Measurements from ENCODE around the gene CHST11.
A peak's percentile ranks its signal among the peaks of the same experiment; 100 is the strongest.
"Not testable (repeated sequence)": the region's sequence is repeated elsewhere in the genome, so short reads cannot be mapped to it uniquely, and the experiment has no call there.

The CHST11 gene

DNA sequence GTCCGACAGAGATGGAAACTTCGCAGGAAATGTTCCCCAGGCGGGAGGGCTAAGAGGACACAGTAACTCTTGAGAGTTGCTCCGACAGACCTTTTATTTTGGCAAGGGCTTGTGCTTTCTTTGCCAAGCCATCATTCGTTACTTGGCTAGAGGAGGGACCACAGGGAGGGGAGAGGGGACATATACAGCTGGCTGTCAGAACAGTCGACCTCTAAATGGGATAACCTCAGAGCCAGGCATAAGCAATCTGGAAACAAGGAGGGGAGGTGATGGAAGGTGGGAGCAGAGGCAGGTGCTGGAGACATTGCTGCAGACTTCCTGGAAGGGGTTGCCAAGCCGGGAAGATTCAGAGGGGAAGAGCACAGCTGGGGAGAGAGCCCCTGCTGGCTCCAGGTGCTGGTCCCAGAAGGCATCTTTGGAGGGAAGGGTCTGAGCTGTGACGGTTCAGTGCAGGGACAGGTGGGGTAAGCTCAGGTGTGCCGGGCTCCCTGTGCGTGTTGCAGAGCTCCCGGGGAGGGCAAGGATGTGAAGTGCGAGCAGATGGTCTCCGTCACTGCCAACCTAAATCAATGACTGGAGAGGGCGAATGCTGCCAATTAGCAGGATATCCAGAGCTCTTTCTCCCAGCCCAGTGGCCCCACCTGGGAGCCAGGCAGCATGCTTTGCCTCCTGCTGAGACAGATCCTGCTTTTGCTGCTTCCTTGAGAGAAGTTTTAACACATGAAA lies 50.1 kb downstream of the CHST11 start:
- no peak for DNase-seq

DNA sequence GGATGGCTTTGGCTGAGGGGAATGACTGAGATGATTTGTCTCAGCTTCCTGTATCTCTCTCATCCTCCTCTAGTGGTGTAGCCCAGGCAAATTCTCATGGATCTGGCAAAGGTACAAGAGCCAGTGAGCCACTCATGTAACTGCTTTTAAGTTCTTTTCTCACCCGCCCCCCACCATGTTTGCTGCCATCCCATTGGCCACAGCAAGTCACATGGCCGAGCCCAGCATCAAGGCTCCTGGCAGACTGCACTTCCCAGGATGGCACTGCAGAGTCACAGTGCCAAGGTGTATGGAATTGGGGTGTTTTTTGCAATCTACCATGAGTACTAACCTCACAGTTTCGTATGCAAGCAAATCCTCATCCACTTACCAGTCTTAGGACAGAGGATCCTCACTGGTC lies 50.9 kb downstream of the CHST11 start:
- no peak for DNase-seq

DNA sequence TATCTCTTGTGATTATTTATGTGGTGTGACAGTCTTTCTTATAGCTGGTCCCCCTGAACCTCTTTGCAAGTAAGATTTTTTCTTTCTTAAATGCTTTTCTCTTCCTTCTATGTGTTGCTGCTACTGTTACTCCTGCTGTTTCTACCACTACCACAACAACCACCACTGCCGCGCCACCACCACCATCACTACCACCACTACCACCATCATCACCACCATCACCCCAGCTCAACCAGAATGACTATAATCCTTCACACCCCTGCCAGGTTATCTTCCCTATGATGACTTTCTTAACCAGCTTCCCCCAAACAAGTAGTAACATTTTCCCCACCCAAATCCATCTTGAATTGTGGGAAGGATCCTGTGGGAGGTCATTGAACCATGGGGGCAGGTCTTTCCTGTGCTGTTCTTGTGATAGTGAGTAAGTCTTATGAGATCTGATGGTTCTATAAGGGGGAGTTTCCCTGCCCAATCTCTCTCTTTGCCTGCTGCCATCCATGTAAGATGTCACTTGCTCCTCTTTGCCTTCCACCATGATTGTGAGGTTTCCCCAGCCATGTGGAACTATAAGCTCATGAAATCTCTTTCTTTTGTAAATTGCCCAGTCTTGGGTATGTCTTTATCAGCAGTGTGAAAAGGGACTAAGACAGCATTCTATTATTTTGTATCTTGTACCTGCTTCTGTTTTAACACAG lies 52.2 kb downstream of the CHST11 start:
- no peak for DNase-seq

DNA sequence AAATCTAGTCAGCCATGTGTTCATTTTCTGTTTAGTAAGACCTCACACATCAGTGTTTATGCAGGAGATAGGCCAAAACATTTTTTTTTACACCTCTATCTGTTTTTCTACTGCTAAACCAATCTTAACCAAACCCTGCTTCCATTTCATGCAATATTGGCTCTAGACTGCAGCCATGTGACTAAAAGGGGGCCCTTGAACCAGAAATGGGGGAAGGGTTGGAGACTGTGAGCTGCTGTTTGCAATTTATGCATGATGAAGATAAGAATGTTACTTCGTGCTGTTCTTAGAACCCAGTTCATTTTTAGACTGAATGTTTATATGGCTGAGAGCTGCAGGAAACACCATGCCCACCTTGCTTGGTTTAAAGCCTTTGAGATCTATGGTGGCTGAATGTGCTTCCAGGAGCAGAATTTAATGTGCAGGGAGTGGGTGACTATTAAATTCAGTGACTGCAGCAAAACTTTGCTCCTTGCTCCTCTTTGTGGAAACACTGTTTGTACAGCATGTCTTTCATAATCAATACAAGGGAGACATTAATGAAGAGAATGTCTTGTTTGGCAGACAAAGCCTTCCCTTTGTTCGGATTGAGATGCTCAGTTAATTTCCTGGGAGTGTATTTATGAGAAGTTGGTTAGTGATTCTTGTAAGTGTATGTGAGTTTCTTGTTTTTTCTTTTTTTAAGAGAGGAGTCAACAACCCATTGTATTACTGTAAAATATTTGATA lies 53.6 kb downstream of the CHST11 start:
- DNase-seq, result no peak

DNA sequence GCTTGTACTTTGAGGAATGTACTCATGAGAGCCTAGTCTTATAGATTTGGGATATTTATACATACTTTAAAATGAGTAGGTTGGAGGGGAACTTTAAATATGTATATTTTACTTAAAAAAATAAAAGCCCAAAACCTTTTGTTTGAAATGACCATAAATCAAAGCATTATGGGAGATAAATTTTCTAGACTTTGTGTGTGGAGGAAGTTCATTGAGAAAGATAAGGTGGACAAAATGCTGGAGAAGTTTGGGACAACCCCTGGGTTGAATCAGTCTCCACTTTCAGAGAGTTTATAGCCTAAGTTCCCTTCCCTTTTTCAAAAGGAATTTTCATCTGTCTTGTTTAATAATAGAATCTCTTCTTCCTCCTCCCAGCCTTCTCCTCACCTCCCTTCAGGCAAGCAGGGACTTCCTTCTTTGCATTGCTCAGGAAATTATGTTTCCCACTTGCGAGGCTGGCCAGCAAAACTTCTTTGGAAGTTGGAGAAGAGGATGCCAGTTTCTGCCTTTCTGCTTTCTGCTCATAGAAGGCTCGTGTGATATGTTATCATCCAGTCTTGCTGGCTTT lies 54.2 kb downstream of the CHST11 start:
- DNase-seq, result no peak

DNA sequence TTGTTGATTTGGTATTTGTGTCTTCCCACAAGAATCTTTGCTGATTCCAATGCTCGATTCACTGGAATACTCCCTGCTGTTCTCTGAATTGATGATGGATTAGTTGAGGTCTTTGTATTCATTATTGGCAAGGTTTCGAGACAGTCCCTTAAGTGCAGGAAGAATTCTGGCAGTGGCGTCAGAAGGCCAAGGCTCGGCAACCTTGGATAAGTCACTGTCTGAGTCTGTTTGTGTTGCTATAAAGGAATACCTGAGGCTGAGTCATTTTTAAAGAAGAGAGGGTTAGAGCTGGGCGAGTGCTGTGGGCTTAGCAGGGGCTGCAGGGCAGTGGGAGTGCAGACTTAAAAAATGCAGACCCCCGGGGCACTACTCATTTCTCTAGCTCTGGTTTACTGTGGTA lies 56.9 kb downstream of the CHST11 start:
- DNase-seq, result no peak

DNA sequence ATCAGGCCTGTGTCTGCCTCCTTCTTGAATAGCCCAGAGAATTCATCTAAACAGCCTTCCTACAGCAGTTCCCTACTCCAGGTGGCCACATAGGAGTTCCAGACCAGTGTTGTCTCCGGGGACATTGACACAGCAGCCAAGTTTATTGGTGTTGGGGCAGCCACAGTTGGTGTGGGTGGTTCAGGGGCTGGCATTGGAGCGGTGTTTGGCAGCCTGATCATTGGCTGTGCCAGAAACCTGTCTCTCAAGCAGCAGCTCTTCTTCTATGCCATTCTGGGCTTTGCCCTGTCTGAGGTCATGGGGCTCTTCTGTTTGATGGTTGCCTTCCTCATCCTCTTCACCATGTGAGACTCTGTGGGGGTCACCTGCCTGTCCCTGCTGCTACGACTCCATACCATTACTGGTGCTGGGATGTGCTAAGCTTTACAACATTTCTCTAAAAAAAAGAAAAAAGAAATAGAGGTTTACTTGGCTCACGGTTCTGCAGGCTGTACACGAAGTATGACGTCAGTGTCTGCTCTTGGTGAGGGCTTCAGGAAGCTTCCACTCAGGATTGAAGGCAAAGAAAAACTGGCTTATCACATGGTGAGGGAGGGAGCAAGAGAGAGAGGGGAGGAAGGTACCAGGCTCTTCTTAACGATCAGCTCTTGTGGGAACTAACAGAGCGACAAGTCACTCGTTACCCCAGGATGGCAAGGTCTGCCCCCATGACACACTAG lies 57.5 kb downstream of the CHST11 start:
- no peak for DNase-seq

DNA sequence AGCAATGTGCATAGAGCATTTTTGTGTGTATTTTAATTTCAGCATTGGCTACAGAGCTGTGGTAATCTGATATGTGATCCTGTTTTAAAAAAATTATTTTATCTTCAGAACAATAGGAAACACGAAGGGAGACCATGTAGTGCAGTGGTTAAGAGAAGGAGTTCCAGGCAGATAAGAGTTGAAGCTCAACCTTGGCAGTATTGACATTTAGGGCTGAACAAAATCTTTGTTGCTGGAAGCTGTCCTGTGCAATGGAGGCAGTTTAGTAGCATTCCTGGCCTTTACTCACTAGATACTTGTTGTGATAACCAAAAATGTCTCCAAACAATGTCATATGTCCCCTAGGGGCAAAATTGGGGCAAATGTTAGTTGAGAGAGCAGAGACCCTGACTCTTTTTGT lies 59.2 kb downstream of the CHST11 start:
- no peak for DNase-seq

DNA sequence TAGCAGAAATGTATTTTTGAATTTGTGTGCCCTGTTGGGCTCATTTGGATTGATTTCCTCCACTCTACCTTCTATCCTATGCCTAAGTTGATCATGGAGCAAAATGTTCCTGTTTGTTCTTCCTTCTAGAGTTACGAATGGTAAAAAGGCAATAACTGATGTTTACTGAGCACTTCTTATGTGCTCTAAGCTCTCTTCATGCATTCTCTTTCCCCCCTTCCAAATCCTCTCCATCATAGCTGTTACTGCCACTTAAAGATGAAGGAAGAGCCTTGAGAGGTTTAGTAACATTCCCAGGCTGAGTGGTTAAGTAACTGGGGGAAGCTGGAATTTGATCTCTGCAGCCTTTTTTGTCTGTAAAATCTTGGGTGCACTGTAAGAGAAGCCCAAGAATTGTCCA lies 60.1 kb downstream of the CHST11 start:
- no peak for DNase-seq

DNA sequence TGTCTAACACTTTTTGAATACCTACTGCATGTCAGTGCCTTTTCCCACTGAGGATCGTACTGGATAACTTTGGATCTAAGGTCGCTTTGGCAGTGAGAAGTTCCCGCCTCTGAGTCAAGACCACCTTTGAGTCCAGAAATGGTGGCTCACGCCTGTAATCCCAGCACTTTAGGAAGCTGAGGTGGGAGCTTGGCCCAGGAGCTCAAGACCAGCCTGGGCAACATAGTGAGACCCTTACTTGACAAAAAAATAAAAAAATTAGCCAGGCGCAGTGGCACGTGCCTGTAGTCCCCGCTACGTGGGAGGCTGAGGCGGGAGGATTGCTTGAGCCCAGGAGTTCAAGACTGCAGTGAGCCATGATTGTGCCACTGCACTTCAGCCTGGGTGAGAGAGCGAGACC lies 61.1 kb downstream of the CHST11 start:
- DNase-seq, result no peak

DNA sequence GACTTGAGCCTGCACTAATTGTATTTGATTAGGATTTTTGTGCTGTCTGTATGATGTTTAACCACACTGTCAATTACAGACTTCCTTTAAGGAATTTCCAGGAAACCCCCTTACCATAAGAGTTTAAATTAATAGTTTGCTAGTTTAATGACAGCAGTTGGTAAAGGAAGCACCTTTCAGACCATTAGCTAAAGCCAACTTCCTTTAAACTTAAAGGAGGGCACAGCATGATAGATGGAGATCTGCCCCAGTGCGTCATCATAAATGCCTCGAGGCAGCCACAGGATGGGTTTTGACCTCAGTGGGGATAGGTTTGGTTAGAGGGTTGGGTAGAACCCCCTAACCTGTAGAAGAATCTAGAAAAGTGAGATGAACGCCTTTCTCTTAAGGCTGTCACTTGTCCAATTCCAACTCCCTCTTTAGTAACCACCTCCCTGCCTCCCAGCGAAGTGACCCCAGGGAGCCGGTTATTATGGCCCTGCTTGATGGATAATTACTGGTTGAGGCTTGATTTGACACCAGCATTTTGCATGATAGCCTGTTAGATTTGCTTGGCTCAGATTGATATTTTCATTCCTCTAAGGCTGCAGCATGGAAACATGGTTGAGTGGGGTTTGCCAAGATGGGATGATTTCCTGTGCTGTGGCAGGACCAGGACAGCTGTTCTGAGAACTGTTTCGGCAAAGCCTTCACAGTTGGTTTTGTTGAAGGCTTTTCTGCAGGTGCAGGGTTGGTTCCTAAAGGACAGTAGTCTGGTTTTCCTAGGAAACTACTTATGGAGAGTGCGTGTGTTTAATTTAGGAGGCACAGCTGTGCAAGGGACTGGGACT lies 62.7 kb downstream of the CHST11 start:
- DNase-seq, result peak; percentile 49

DNA sequence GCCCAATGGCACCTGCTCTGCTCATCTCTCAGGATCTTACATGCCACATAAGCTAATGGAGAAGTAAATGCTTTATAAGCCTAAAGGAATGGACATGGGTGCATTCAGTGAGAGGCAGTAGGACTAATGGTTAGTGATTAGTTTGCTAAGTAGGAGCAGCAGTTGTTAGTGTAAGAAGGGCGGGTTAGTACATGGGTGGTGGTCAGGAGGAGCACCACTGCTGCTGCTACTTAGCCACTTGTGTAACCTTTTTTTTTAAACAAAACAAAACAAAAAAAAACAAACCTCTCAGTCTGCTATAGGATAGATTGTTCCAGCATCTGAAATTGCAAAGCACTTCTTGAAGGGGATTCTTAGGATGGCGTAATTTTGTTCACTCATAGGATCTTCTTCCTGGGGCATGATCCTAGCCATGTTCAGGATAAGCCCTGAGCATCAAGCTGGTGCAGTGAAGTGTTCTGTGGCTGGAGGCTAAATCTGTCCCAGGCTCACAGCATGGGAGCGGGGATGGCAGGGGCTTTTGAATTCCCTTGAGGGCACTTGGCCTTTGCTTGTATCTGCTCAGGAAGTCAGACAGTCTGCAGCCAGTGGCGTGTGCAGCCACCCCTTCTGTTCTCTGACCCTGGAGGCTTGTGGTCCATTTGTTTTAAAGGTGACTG lies 63.6 kb downstream of the CHST11 start:
- DNase-seq, result peak; percentile 13

DNA sequence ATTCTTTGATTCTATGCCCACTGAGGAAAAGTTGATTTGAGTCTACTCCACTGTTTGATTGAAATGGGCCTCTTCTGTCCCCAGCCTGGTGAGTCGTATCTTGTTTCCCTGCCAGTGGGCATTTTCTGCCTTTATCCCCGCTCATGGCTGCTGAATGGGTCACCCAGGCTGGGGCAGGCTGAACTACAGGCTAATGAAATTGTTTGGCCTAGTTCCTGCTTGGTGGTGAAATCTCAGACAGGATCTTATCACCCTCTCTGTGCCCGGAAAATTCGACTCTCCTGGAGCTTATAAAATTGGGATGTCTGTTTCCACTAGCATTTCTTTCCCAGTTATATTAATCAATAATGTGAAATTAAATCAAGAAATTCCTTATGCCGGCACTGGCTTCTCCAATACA lies 65.0 kb downstream of the CHST11 start:
- DNase-seq, result no peak

DNA sequence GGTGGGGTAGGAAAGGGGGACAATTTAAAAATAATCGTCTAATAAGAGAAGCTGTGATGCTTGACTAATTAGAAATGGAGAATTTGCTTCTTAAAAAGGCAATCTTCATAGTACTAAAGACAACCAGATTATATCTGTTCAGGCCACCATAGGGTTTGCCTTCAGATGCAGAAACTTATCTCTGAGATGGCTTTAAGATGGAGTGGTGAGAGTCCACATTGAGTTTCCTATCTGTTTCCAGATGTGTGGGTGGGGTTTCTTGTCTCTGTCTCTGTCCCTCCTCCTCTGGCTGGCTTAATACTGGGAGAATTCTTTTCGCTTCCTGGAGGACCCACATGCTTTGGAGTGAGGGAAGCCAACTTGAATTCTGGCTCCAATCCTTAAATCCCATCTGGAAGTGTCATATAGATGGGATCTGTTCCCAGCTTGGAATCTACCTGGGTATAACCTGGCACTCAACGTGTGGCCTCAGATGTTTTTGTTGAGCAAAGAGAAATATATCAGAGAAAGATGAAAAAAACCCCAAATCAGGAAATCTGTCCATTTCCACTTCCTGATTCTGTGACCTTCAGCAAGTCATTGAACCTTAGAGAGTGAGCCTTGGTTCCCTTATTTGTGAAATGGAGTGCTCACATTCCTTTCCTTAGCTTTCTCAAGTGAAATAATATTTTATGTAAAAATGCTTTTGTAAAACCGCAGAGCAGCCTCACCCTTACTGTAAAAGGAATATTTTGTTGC lies 66.4 kb downstream of the CHST11 start:
- no peak for DNase-seq

DNA sequence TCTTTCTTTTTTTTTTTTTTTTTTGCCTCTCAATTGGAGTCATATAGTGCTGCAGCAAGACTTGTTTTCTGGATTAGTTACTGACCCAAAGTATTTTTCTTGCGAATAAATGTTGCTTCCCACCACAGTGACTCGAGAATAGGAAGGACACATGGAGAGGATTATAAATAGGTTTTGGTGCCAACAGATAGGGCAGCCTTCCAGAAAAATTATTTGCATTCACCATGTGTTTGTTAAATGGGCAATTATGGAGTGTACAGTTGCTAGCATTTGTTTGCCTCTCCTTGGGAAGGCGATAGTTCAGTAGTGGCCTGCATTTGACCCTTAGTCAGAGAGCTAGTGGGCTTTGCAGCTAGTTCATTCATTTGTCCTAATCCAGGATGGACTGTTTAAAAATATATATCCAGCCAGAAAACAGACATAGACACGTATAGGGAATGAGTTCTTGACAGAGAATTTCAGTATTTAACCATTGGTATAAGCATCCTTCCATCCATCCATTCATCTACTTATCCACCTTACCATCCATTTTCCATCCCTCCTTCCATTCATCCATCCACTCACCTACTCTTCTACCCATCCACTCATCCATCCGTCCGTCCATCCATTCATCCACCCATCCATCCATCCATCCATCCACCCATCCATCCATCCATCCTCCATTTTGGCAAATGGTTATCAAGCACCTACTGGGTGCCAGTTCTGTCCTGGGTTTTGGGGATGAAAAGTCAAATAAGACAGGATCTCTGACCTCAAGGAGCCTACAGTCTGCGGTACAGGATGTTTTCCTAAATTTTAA lies 67.5 kb downstream of the CHST11 start:
- DNase-seq, result no peak

DNA sequence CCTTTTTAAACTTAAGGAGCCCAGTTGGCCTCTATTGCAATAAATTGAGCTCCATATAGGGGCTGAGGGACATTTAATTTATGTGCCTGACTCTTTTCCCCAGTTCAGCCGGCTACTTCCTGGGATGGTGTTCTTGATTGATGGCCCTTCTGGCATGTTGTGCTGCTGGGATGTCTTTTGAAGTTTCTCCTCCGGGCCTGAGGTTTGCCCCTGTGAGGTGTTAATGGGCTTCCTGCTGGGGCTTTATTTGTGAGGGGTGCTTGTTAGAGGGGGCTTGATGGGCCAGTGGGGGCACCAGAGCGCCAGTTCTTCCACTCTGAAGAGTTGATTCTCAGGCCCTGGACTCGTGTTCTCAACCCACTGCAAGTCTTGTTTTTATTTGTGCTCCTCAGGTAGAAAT lies 69.6 kb downstream of the CHST11 start:
- DNase-seq, result no peak

DNA sequence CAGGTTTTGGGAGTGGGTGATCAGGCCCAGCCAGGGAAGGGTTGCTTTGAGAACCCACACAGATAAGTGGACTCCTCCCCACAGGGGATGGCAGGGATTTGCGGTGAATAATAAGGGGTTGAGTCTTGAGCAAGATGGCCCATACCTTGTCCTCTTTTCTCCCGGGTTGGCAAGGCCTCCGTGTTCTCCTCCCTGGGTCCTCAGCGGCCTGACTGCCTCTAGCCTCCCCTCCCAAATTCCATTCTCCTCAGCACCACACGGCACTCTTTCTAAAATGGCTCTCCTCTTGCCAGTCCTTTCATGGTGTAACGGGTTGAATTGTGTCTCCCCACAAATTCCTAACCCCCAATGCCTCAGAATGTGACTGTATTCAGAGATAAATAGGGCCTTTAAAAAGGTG lies 70.0 kb downstream of the CHST11 start:
- no peak for DNase-seq

DNA sequence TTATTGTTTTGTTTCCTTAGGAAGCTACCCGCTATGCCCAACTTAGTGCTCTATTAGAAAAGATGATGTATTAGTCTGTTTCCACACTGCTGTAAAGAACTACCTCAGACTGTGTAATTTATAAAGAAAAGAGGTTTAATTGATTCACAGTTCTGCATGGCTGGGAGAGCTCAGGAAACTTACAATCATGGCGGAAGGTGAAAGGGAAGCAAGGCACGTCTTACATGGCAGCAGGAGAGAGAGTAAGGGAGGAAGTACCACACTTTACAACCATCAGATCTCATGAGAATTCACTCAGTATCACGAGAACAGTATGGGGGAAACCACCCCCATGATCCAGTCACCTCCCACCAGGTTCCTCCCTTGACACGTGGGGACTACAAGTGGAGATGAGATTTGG lies 70.9 kb downstream of the CHST11 start:
- DNase-seq, result not testable (repeated sequence)

DNA sequence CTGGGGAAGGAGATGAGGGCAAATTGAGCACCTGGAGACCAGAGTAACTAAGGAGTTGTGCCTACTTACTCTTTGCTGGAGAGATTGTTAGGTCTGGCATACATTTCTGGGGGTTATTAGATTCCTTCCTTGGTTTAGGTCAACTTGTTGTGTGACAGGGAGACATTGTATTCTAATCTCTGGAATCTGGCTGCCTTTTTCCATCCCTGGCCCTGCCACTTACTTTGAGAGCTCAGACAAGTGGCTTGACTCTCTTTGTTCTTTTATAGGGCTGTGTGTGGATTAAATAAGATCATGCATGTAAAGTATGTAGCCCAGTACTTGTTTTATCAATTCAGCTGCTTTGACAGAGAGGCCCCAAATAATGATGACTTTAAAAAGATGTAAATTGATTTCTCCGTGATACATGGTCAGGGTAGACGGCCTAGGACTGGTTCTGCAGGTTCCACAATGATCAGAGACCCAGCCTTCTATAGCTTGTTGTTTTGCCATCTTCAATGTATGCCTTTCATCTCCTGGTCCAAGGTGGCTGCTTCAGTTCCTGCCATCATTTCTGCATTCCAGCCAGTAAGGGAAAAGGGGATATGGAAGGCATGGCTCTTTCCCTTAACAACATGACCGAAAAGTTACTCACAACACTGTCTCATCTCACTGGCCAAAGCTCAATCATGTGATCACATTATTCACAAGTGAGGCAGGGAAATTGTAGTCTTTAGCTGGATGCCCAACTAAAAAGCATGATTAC lies 72.6 kb downstream of the CHST11 start:
- no peak for DNase-seq
